ENCODE data around the gene GTF3C5. TPM values are rescaled to one million over a fixed set of nuclear protein-coding genes. Genes with fewer than 3 reads are reported as not detected.

Gene GTF3C5
- total and polyA plus RNA-seq, 10 of the 15 experiments (the other 5 are each of a cell fraction or from before 2014, with no cell fraction given): 2.2 to 81.1 (median 68.7) TPM

DNA sequence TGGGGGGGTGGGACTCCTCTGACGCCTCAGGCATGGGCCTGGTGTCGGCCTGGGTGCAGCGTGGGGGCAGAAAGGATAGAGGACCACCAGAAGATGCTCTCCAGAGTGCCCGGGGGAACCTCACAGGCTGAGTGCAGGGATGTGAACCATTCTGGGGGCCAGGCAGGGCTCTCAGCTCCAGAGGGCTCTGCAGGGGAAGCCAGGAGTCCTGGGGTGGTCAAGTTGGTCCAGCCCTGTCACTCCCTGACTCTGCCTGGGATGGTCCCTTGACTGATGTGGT lies 45.8 kb upstream of the GTF3C5 start:
- ChIA-PET RAD21 (ENCODE audit: unreplicated experiment) (no interaction called here), SMC1A (ENCODE audit: uncharacterized antibody, unreplicated experiment) (no interaction called here), POLR2A (interaction anchor here (1.2 kb wide), 1 partner anchor 130 kb away, joined by 3 read pairs; no protein-coding TSS in a partner anchor), CTCF (interaction anchor here (1.0 kb wide), 1 partner anchor 13 kb away, joined by 3 read pairs; no protein-coding TSS in a partner anchor)
- ATAC-seq (no peak), FAIRE-seq (no peak), DNase-seq (ENCODE audit: low read depth, low spot score) (no peak)
- no peaks in the 10 kb centered on the region for H3K4me1 ChIP-seq (ENCODE audit: control insufficient read depth, insufficient read depth, low read length)
- in situ Hi-C loops (cut with MboI) (no loop called here), intact Hi-C loops (cut with micrococcal nuclease; ENCODE audit: unreplicated experiment) (no loop called here)
- BruUV-seq (replicated peaks): no TSS peak
- H2AFZ ChIP-seq (ENCODE audit: control insufficient read depth, low read depth, low read length): no peak overlapping the region
- H3K4me3 ChIP-seq: no peak overlapping the region
- WGBS (ENCODE audit: insufficient coverage, insufficient replicate concordance, low lambda C conversion rate, missing lambda C conversion rate): 0% methylated on average over 4 of the region's 4 CpGs
- no peak overlapping the region for H3K9ac ChIP-seq (ENCODE audit: control insufficient read depth, insufficient read depth, low read length)
- no peaks in the 10 kb centered on the region for H3K79me2 ChIP-seq (ENCODE audit: control insufficient read depth, insufficient read depth, low read length)
- H3K36me3 ChIP-seq (ENCODE audit: control insufficient read depth in 2 of 2, insufficient read depth in 2 of 2, low read length in 1 of 2): no peaks in the 10 kb centered on the region
- no peak overlapping the region for H3K4me2 ChIP-seq (ENCODE audit: control insufficient read depth, insufficient read depth)
- no peaks in the 10 kb centered on the region for H4K20me1 ChIP-seq (ENCODE audit: control insufficient read depth, insufficient read depth)
- H3K27ac ChIP-seq (ENCODE audit: control insufficient read depth, insufficient read depth): no peak overlapping the region
- no peaks in the 10 kb centered on the region for H3K9me3 ChIP-seq (replicated peaks; ENCODE audit: control insufficient read depth, insufficient read depth, low read length)
- H3K27me3 ChIP-seq (replicated peaks in 1 of 2; ENCODE audit: control insufficient read depth in 2 of 2, insufficient read depth in 2 of 2, low read length in 1 of 2): peaks cover 0 to 4% of the 10 kb centered on the region in 2 experiments; a peak in 2 of 4 replicates
- TF ChIP-seq, protein P1, sequence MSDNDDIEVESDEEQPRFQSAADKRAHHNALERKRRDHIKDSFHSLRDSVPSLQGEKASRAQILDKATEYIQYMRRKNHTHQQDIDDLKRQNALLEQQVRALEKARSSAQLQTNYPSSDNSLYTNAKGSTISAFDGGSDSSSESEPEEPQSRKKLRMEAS (IDR thresholded peaks at IDR 0.05; ENCODE audit: low read depth, low read length): no peak
- no peak for TF ChIP-seq HDAC2 (IDR thresholded peaks at IDR 0.05)
- no peak for TF ChIP-seq ESRRA (IDR thresholded peaks at IDR 0.05; ENCODE audit: low read length)
- no peak for TF ChIP-seq ETV6 (conservative IDR thresholded peaks at IDR 0.05 in 1 of 2, IDR thresholded peaks at IDR 0.05 in 1 of 2; ENCODE audit: borderline replicate concordance in 1 of 2, low read depth in 1 of 2)
- TF ChIP-seq STAT1 (conservative IDR thresholded peaks at IDR 0.05): no peak
- no peak for TF ChIP-seq ZNF384 (IDR thresholded peaks at IDR 0.05; ENCODE audit: borderline replicate concordance, low read depth, low read length)
- TF ChIP-seq MTA2 (IDR thresholded peaks at IDR 0.05; ENCODE audit: low read depth): no peak
- no peak for TF ChIP-seq TAF1 (IDR thresholded peaks at IDR 0.05; ENCODE audit: borderline replicate concordance, low read depth, low read length)
- no peak for TF ChIP-seq CREM (IDR thresholded peaks at IDR 0.05; ENCODE audit: low read depth)
- TF ChIP-seq, protein P2, sequence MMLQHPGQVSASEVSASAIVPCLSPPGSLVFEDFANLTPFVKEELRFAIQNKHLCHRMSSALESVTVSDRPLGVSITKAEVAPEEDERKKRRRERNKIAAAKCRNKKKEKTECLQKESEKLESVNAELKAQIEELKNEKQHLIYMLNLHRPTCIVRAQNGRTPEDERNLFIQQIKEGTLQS (IDR thresholded peaks at IDR 0.05; ENCODE audit: borderline replicate concordance, extremely low read depth, low read depth, low read length): no peak
- no peak for TF ChIP-seq USF2 (IDR thresholded peaks at IDR 0.05; ENCODE audit: borderline replicate concordance, low read depth, low read length)
- no peak for TF ChIP-seq CBFB (IDR thresholded peaks at IDR 0.05; ENCODE audit: low read depth)
- TF ChIP-seq GATAD2B (conservative IDR thresholded peaks at IDR 0.05; ENCODE audit: low read depth): no peak
- no peak for TF ChIP-seq ZNF622 (IDR thresholded peaks at IDR 0.05)
- TF ChIP-seq TCF7 (IDR thresholded peaks at IDR 0.05; ENCODE audit: borderline replicate concordance): no peak
- TF ChIP-seq E4F1 (IDR thresholded peaks at IDR 0.05; ENCODE audit: borderline replicate concordance, partially characterized antibody): no peak
- TF ChIP-seq BHLHE40 (IDR thresholded peaks at IDR 0.05; ENCODE audit: borderline replicate concordance in 1 of 2, low read depth in 2 of 2, low read length in 1 of 2): no peak
- no peak for TF ChIP-seq MYC (IDR thresholded peaks at IDR 0.05; ENCODE audit: insufficient read depth, insufficient read length, insufficient replicate concordance, low read length, severe bottlenecking)
- TF ChIP-seq, protein P3, sequence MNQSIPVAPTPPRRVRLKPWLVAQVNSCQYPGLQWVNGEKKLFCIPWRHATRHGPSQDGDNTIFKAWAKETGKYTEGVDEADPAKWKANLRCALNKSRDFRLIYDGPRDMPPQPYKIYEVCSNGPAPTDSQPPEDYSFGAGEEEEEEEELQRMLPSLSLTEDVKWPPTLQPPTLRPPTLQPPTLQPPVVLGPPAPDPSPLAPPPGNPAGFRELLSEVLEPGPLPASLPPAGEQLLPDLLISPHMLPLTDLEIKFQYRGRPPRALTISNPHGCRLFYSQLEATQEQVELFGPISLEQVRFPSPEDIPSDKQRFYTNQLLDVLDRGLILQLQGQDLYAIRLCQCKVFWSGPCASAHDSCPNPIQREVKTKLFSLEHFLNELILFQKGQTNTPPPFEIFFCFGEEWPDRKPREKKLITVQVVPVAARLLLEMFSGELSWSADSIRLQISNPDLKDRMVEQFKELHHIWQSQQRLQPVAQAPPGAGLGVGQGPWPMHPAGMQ (IDR thresholded peaks at IDR 0.05; ENCODE audit: borderline replicate concordance): no peak
